Fibroblast of lung (primary cell): ENCODE results near the gene KCNIP3.

ENCODE experiments used
- EZH2 ChIP-seq: IDR thresholded peaks from 2 replicates; pipeline ENCODE4 v1.5.1; 2012; ENCODE audit warnings: low read length, control low read depth, mild to moderate bottlenecking; ENCODE audit errors: missing control alignments
- TF ChIP-seq, protein P1 (sequence below), 2 donors: IDR thresholded peaks in 1 of 2; conservative IDR thresholded peaks in 1 of 2; 1 replicate in 1 of 2; 2 replicates in 1 of 2; pipeline ENCODE4 v1.5.1; 2011 to 2012; ENCODE audit warnings: low read length in 2 of 2, control low read depth in 1 of 2, inconsistent platforms in 1 of 2, low read depth in 1 of 2, mild to moderate bottlenecking in 1 of 2

DNA sequence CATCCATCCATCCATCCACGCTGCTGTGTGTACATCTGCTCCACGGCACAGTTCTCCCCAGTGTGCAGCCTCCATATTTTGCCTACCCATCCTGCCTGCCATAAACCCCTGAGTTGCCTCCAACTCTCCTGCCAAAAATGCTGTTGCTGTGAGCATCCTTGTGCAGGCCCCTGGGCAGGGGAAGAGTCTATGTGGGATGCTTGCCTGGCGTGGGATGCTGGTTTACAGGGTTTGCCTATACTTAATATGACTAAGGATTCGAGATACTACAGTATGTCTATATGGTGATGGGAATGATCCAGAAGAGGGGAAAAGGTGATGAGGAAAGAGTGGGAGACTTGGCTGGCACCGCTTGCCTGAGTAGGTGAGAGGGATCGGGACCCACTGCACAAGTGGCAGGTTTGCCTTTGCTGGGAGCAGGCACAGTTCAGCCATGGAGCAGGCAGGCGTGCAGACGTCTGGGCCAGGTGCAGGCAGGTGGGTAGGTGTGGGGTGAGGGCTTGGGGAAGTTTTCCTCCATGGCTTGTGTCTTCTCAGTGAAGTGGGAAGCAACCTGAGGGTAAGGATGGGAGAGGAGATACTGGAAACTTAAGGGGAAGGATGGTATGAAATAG lies 75.2 kb downstream of the KCNIP3 start:
- TF ChIP-seq EZH2, result no peak
- TF ChIP-seq, protein P1, sequence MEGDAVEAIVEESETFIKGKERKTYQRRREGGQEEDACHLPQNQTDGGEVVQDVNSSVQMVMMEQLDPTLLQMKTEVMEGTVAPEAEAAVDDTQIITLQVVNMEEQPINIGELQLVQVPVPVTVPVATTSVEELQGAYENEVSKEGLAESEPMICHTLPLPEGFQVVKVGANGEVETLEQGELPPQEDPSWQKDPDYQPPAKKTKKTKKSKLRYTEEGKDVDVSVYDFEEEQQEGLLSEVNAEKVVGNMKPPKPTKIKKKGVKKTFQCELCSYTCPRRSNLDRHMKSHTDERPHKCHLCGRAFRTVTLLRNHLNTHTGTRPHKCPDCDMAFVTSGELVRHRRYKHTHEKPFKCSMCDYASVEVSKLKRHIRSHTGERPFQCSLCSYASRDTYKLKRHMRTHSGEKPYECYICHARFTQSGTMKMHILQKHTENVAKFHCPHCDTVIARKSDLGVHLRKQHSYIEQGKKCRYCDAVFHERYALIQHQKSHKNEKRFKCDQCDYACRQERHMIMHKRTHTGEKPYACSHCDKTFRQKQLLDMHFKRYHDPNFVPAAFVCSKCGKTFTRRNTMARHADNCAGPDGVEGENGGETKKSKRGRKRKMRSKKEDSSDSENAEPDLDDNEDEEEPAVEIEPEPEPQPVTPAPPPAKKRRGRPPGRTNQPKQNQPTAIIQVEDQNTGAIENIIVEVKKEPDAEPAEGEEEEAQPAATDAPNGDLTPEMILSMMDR (conservative IDR thresholded peaks at IDR 0.05 in 1 of 2, IDR thresholded peaks at IDR 0.05 in 1 of 2; ENCODE audit: low read depth in 1 of 2, low read length in 2 of 2), result no peak
